Measurements from ENCODE around the gene GLP2R. TPM values are rescaled to one million over a fixed set of nuclear protein-coding genes. Genes with fewer than 3 reads are reported as not detected.

GLP2R gene
- total RNA-seq, 1 experiment from 2014 or later: 0.22 TPM

DNA sequence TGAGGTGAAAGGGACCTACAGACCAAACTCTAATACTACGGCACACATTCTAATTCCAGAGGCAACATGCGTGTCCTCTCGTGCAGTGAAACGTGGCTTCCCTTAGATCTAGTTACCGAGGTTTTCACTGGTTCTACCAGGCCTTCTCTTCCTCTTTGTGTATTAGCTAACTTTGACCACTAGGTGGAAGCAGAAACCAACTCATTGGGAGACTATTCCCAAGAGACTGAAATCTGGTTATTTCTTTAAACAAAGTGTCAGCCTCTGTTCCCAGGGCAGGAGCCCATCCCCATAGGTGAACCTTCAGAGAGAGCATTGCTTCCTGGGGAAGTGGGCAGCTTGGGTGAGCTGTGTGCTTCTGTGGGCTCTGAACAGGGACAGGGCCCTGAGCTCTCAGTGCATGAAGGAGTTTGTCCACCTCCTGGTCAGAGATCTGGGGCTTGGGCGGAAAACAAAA is 99.0 kb downstream of the GLP2R start:
- ATAC-seq (peak; percentile 75), DNase-seq (peak; percentile 83)
- Histone ChIP-seq H3K79me2 (ENCODE audit: low read length) (no peaks in the 10 kb centered on the region), H4K20me1 (ENCODE audit: low read length) (no peaks in the 10 kb centered on the region), H3K9me2 (replicated peaks; ENCODE audit: low read length) (no peaks in the 10 kb centered on the region), H3K9me3 (ENCODE audit: low read length) (no peaks in the 10 kb centered on the region), H3K27me3 (ENCODE audit: low read length) (peaks cover under 1% of the 10 kb centered on the region; the same call in 1 of the 2 replicates), H3K27ac (ENCODE audit: low read length) (no peak overlapping the region), H2AFZ (ENCODE audit: low read length) (peak overlapping the region; percentile 69; the same call in 1 of the 2 replicates), H3K4me2 (ENCODE audit: low read length) (no peak overlapping the region), H3K4me1 (ENCODE audit: insufficient read depth, low read length) (no peaks in the 10 kb centered on the region; the same call in 1 of the 2 replicates), H3K9ac (ENCODE audit: low read length) (no peak overlapping the region), H3F3A (ENCODE audit: low read length, unreplicated experiment) (no peaks in the 10 kb centered on the region), H3K36me3 (ENCODE audit: low read depth, low read length) (no peaks in the 10 kb centered on the region), H3K4me3 (ENCODE audit: low read length) (no peak overlapping the region)
- POLR2A ChIA-PET (ENCODE audit: unreplicated experiment): no interaction called here
- CTCF ChIA-PET: interaction anchor here (0.6 kb wide), 1 partner anchor 9 kb away, joined by 3 read pairs; no protein-coding TSS in a partner anchor
- no TSS peak for BruUV-seq (replicated peaks)
- TF ChIP-seq, protein P1, sequence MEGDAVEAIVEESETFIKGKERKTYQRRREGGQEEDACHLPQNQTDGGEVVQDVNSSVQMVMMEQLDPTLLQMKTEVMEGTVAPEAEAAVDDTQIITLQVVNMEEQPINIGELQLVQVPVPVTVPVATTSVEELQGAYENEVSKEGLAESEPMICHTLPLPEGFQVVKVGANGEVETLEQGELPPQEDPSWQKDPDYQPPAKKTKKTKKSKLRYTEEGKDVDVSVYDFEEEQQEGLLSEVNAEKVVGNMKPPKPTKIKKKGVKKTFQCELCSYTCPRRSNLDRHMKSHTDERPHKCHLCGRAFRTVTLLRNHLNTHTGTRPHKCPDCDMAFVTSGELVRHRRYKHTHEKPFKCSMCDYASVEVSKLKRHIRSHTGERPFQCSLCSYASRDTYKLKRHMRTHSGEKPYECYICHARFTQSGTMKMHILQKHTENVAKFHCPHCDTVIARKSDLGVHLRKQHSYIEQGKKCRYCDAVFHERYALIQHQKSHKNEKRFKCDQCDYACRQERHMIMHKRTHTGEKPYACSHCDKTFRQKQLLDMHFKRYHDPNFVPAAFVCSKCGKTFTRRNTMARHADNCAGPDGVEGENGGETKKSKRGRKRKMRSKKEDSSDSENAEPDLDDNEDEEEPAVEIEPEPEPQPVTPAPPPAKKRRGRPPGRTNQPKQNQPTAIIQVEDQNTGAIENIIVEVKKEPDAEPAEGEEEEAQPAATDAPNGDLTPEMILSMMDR (conservative IDR thresholded peaks at IDR 0.05; ENCODE audit: low read depth, low read length): peak; percentile 74
- TF ChIP-seq EZH2phosphoT487 (IDR thresholded peaks at IDR 0.05; ENCODE audit: borderline replicate concordance, low read length): no peak
- intact Hi-C loops (cut with micrococcal nuclease): loop anchor here (1.0 to 10.0 kb wide), 2 partner anchors 35 to 690 kb away; no protein-coding TSS in a partner anchor

DNA sequence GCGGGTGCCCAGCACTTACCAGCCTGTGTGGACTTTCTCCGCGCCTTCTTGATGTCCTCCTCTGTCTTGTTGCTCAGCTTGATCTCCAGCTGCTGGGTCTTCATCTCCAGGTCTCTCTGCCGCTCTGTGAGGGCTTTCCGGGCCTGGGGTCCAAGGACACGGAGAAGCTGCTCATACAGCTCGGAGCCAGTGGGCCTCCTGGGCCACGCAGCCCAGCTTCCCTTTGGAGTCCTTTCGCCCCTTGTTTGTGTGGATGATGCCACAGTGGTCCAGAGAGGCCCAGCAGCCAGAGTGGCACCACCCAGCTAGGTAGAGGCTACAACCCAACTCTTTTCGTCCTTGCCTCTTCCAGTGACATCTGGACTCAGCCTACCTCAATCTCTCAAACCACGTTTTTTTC is 99.7 kb downstream of the GLP2R start:
- Histone ChIP-seq H3K4me3 (ENCODE audit: low read length) (no peak overlapping the region), H3K9me2 (replicated peaks; ENCODE audit: low read length) (no peaks in the 10 kb centered on the region), H3K27me3 (ENCODE audit: low read length) (peaks cover 6% of the 10 kb centered on the region; the same call in 1 of the 2 replicates), H3K4me1 (ENCODE audit: insufficient read depth, low read length) (no peaks in the 10 kb centered on the region; the same call in 1 of the 2 replicates), H3K27ac (ENCODE audit: low read length) (no peak overlapping the region), H4K20me1 (ENCODE audit: low read length) (no peaks in the 10 kb centered on the region), H2AFZ (ENCODE audit: low read length) (no peak overlapping the region), H3K79me2 (ENCODE audit: low read length) (no peaks in the 10 kb centered on the region), H3F3A (ENCODE audit: low read length, unreplicated experiment) (no peaks in the 10 kb centered on the region), H3K9ac (ENCODE audit: low read length) (no peak overlapping the region), H3K36me3 (ENCODE audit: low read depth, low read length) (no peaks in the 10 kb centered on the region), H3K9me3 (ENCODE audit: low read length) (no peaks in the 10 kb centered on the region), H3K4me2 (ENCODE audit: low read length) (no peak overlapping the region)
- CTCF ChIA-PET: no interaction called here
- ATAC-seq (no peak), DNase-seq (no peak)
- TF ChIP-seq EZH2 (IDR thresholded peaks at IDR 0.05; ENCODE audit: low read length, unreplicated experiment): no peak
- TF ChIP-seq, protein P1 (conservative IDR thresholded peaks at IDR 0.05; ENCODE audit: low read depth, low read length): no peak
- no peak for TF ChIP-seq EZH2phosphoT487 (IDR thresholded peaks at IDR 0.05; ENCODE audit: borderline replicate concordance, low read length)
- no TSS peak for BruUV-seq (replicated peaks)
- intact Hi-C loops (cut with micrococcal nuclease): loop anchor here (10.0 kb wide), 1 partner anchor 689 kb away; no protein-coding TSS in a partner anchor
- POLR2A ChIA-PET (ENCODE audit: unreplicated experiment): no interaction called here

DNA sequence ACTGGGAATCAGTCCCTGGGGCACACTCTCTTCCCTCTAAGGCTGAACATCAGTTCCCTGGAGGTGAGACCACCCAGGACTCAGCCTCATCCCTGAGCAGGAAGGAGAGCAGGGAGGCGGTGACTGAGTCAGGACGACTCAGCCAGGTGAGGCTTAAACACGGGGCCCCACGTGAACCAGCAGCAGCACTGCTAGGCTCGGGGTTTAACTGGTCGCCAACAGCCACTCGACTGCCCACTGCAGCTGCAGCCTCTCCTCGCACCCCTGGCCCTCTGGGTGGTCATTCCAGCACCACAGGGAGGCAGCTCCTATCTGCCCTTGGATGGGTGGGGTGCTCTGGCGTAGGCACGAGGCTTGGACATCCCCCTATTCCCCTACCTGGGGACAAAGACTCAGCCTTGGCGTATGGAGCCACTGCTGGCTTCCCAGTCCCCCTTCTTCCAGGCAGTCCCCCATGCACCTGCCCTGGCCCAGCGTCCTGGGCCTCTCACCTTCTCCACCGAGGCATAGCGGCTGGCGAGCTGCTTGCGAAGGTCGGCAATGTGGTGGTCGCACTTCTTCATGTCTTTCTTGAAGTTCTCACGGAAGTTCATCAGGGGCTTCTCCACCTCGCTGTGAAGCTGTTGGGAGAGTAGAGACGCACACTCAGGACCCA is 100.6 kb downstream of the GLP2R start:
- DNase-seq (peak; percentile 8), ATAC-seq (no peak)
- POLR2A ChIA-PET (ENCODE audit: unreplicated experiment): no interaction called here
- Histone ChIP-seq H3K4me3 (ENCODE audit: low read length) (no peak overlapping the region), H3K9ac (ENCODE audit: low read length) (no peak overlapping the region), H4K20me1 (ENCODE audit: low read length) (no peaks in the 10 kb centered on the region), H3K79me2 (ENCODE audit: low read length) (no peaks in the 10 kb centered on the region), H3K4me2 (ENCODE audit: low read length) (no peak overlapping the region), H2AFZ (ENCODE audit: low read length) (no peak overlapping the region), H3K4me1 (ENCODE audit: insufficient read depth, low read length) (no peaks in the 10 kb centered on the region; the same call in 1 of the 2 replicates), H3K27me3 (ENCODE audit: low read length) (peaks cover 9% of the 10 kb centered on the region; the same call in 1 of the 2 replicates), H3K36me3 (ENCODE audit: low read depth, low read length) (no peaks in the 10 kb centered on the region), H3K27ac (ENCODE audit: low read length) (no peak overlapping the region), H3F3A (ENCODE audit: low read length, unreplicated experiment) (no peaks in the 10 kb centered on the region), H3K9me3 (ENCODE audit: low read length) (no peaks in the 10 kb centered on the region), H3K9me2 (replicated peaks; ENCODE audit: low read length) (no peaks in the 10 kb centered on the region)
- BruUV-seq (replicated peaks): no TSS peak
- intact Hi-C loops (cut with micrococcal nuclease): loop anchor here (10.0 kb wide), 1 partner anchor 689 kb away; no protein-coding TSS in a partner anchor
- TF ChIP-seq EZH2phosphoT487 (IDR thresholded peaks at IDR 0.05; ENCODE audit: borderline replicate concordance, low read length) (no peak), EZH2 (IDR thresholded peaks at IDR 0.05; ENCODE audit: low read length, unreplicated experiment) (no peak)
- TF ChIP-seq, protein P1 (conservative IDR thresholded peaks at IDR 0.05; ENCODE audit: low read depth, low read length): no peak
- CTCF ChIA-PET: no interaction called here

Measured in PC-3 (cell line).